ENCODE measurements around the gene MTRF1L.

DNA sequence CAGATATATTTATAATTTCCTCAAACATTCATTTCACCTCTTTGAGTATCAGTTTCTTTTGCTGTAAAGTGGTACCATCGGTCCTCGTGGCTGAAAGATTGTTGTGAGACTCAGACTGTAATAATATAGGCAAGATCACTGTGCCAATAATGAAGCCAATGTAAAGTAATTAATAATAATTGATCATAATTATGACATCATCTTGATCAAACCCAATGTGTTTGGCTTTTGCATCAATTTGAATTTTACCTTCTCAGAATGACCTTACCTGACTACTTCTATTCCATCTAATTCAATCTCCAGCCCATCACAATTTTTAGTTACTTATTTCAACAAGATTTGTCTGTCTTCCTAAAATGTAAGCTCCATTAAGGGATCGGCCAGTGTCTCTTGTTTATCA lies 15.8 kb upstream of the MTRF1L start:
- TF ChIP-seq, protein P1, sequence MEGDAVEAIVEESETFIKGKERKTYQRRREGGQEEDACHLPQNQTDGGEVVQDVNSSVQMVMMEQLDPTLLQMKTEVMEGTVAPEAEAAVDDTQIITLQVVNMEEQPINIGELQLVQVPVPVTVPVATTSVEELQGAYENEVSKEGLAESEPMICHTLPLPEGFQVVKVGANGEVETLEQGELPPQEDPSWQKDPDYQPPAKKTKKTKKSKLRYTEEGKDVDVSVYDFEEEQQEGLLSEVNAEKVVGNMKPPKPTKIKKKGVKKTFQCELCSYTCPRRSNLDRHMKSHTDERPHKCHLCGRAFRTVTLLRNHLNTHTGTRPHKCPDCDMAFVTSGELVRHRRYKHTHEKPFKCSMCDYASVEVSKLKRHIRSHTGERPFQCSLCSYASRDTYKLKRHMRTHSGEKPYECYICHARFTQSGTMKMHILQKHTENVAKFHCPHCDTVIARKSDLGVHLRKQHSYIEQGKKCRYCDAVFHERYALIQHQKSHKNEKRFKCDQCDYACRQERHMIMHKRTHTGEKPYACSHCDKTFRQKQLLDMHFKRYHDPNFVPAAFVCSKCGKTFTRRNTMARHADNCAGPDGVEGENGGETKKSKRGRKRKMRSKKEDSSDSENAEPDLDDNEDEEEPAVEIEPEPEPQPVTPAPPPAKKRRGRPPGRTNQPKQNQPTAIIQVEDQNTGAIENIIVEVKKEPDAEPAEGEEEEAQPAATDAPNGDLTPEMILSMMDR (IDR thresholded peaks at IDR 0.05; ENCODE audit: poor library complexity), result no peak
- TF ChIP-seq EZH2phosphoT487 (IDR thresholded peaks at IDR 0.05; ENCODE audit: low read depth, severe bottlenecking, unreplicated experiment), result no peak
